HG02885 (cell line): Measurements from ENCODE around the gene TMEM72.

Experiments used
- ATAC-seq: cut with Tn5 transposase; IDR thresholded peaks from one replicate; pipeline ENCODE4 v1.9.1; 2021; ENCODE audit warnings: mild to moderate bottlenecking; ENCODE audit not compliant: unreplicated experiment, poor library complexity

TMEM72 gene

GRCh38 chr10:44914891-44915290 is 3.8 kb downstream of the TMEM72 start:
- no peak for ATAC-seq

- ATAC-seq = no peak
Measured at GRCh38 chr10:44916429-44916828, 5.3 kb downstream of the TMEM72 start.

- ATAC-seq = no peak
Measured at GRCh38 chr10:44917848-44918247, 6.7 kb downstream of the TMEM72 start.

DNA sequence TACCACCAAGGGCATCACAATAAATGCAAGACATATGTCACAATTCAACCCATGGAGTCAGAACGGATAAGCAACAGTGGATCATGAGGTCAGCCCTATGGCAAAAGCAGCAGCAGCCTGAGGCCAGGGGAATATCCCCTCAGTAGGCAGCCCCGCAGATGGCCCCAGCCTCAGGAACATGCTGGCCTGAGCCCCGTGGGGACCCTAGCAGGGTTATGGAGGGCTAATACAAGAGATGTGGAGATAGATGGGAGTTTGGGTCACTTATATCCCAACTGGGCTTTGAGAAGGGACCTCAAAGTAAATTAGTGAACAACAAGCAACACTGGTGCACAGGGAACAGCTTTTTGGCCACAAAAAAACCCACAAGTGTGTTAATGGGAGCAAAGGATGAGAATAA is 9.1 kb downstream of the TMEM72 start:
- ATAC-seq = no peak

GRCh38 chr10:44921061-44921460 is 9.9 kb downstream of the TMEM72 start:
- ATAC-seq = no peak

- no peak for ATAC-seq
Measured at GRCh38 chr10:44921506-44921905, 10.4 kb downstream of the TMEM72 start.

DNA sequence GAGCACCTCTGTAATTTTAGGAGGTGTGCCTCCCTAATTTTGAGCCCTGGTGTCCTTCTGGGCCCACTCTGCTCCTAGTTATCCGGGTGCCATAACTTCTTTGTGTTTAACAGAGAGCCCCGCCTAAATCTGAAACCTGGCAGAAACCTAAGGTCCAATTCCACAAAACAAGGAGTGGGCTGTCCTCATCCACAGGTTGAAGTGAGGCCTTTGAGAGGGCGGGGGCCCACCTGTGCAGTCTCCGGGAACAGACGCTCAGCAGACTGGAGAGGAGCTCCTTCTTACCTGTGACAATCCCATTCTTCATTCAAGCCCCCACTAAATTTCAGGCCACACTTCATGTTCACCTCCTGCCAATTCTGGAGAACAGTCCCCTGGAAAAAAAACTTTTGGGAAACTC is 10.9 kb downstream of the TMEM72 start:
- ATAC-seq = no peak

- ATAC-seq = no peak
Measured at GRCh38 chr10:44922796-44923545, 11.8 kb downstream of the TMEM72 start.

GRCh38 chr10:44923611-44924010 is 12.5 kb downstream of the TMEM72 start:
- ATAC-seq = no peak

GRCh38 chr10:44924261-44925040 is 13.3 kb downstream of the TMEM72 start:
- no peak for ATAC-seq

- ATAC-seq = no peak
Measured at GRCh38 chr10:44925224-44925623, 14.1 kb downstream of the TMEM72 start.

DNA sequence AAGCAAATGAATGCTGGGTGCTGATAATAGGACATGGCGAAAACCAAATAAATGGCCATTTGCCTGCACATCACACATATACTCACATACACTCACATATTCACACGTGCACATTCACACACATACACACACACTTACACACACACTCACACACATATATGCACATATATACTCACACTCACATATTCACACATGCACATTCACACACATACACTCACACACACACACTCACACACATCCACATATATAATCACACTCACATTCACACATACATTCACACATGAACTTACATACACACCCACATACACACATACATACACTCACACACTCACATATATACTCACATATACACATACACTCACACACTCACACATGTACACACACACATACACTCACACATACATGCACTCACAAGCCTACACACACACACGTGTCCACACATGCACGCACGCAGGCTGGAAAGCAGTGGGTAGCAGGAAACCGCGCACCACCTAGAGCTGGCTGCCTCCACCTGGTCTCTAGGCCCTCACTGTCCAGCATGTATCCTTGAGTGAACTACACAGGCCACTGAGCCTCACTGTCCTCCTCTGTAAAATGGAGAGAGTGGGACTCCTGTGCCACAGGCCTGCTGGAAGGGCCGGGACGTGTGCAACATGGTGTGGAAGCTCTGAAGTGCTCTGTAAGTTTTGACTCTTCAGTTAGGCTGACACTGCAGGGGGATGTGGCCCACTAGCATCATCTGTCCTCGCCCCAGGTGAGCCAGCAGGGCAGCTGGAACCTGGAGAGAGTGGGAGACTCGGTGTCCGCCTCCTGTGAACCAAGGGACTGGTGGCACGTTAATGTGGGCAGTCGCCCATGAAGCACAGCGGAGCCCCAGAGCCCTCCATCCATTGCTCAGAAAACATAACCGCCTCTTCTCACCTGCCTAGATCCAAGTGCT is 14.9 kb downstream of the TMEM72 start:
- ATAC-seq = no peak

DNA sequence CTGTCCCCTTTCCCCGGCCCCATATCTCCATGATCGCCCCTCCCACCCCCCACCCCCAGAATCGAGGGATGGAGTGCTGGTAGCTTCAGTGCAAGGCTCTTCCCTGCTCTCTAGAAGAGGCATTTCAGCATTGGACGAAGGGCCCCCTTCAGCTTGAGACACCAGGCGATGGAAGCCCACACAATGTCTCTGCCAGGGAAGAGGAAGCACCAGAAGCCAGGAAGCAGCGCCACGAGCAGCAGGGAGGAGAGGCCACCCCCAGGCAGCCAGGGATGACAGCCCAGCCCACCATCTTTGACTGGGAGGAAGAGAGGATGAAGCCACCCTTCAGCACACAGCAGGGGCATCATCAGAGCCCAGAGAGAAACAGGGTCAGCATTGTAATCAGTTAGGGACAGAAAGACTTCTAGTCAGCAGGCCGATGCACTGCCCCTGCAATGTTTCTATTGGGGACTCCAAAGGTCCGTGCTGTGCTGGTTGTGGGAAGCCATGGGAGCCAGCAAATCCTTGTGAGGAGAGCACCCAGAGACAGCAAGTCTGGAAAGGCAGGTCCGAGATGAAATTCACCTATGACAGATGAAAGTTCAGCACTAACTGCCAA is 15.7 kb downstream of the TMEM72 start:
- no peak for ATAC-seq

GRCh38 chr10:44927352-44927751 is 16.2 kb downstream of the TMEM72 start:
- ATAC-seq = no peak

GRCh38 chr10:44928462-44928861 is 17.3 kb downstream of the TMEM72 start:
- no peak for ATAC-seq

- ATAC-seq = no peak
Measured at GRCh38 chr10:44929356-44930255, 18.5 kb downstream of the TMEM72 start.

DNA sequence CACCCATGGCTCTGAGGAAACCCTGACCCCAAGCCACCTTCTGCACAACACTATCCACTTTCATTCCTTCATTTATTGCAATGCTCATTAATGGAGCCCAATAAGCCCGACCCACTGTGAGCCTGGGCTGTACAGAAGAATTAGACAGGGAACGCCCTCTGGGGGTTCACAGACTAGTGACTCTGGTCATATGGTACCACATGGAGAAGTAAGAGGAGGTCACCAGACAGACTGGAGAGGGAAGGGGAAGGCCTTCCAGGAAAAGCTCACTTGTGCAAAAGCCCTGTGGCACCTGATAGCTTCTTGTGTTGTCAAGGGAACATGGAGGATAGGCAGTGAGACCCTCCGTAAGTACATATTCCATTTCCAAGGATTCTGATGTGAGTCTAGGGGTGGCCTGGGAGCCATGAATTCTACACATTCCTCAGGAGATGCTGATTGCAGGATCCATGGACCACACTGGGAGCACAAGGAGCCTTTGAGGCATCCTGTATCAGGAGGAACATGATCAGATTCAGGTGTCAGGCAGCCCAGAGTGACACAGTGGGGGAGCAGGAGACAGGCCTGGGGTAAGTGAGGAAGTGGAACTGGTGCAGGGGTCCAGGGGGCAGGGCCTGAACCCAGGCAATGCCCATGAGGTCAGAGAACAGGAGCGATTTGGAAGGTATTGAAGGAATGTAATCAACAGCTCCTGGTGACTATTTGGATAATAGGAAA is 19.9 kb downstream of the TMEM72 start:
- no peak for ATAC-seq

DNA sequence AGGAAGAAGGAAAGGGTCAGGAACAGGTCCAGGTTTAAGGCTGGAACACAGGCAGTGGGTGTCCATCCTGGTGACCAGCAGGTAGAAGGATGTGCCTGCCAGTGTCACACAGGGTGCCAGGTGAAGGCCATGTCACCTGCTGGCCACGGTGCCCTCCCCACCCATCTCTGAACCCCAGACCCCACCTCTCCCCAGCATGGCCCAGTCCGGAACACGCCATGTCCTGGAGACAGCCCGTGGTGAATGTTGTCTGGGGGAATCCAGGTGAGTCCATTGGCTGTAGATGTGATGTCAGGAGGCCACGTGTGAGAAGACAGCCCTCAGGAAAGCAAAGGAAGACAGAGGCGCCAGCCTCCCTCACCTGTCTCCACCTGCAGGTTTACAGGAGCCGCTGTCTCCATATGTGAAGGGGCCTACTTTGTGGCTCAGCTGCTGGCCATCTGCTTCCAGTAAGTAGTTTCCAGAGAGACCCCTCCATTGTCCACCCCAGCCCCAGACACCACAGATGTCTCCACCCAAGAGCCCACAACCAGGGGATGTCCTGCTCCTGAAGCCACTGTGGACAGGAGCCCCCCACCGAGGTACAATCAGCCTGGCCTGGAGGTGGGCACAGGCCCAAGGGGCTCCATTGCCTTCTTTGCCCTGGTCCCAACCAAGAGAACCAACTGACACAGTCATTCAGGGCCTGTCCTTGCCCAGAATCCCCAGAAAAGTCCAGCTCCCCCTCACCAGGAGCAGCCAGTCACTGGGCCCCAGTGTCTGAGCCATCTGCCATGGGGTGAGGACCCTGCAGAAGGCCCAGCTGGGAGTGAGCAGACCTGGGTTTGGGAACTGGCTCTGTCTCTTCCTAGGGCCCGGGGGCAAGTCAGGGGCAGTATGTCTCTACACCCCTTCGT is 20.7 kb downstream of the TMEM72 start:
- no peak for ATAC-seq
